GM18858 (cell line): Measurements from ENCODE around the gene MCOLN1.

Experiments used
- ATAC-seq: cut with Tn5 transposase; IDR thresholded peaks from one replicate; pipeline ENCODE4 v1.9.1; 2021; ENCODE audit not compliant: unreplicated experiment

The MCOLN1 gene

DNA sequence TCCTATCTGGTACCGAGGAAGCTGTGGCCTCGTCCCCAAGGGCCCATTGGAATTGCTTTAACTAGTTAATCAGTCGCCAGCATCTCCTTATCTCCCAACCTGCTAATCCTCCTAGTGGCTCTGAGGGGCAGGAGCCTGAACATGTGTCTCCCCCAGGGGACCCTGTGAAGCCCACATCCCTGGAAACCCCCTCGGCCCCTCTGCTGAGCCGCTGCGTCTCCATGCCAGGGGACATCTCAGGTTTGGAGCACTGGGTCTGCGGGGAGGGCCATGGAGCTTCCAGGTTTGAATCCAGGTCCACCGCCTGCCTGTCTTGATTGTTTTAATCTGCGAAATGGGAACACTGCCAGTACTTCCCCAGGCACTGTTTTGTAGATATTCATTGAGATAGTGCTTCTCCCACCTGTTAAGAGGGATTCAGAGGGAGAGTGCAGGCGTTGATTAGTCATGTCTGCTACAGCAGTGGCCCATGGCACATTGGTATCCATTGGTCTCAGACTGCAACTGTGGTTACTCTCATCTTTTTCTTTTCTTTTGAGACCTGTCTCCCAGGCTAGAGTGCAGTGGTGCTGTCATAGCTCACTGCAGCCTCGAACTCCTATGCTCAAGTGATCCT lies 19.5 kb downstream of the MCOLN1 start:
- ATAC-seq, result no peak

DNA sequence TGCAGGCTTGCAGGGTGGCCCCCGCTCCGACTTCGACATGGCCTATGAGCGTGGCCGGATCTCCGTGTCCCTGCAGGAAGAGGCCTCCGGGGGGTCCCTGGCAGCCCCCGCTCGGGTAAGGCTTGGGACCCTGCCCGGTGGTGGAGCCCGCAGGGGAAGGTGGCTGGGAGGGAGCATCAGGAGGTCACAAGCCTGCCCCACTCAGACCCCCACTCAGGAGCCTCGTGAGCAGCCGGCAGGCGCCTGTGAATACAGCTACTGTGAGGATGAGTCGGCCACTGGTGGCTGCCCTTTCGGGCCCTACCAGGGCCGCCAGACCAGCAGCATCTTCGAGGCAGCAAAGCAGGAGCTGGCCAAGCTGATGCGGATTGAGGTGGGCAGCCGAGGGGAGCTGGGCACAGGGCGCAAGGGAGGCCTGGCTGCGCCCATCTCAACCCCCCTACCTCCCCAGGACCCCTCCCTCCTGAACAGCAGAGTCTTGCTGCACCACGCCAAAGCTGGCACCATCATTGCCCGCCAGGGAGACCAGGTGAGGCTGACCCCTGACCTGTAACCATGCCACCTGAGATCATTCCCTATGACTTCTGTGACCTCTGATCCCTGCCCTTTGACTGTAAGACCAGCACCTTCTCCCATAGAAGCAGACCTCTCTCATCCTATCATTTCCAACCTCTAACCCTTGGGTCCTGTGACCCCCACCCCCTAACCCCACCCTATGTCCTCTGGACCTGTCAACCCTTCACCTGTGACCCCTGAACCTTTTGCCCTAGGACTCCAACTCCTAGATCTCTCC lies 20.3 kb downstream of the MCOLN1 start:
- ATAC-seq, result no peak

DNA sequence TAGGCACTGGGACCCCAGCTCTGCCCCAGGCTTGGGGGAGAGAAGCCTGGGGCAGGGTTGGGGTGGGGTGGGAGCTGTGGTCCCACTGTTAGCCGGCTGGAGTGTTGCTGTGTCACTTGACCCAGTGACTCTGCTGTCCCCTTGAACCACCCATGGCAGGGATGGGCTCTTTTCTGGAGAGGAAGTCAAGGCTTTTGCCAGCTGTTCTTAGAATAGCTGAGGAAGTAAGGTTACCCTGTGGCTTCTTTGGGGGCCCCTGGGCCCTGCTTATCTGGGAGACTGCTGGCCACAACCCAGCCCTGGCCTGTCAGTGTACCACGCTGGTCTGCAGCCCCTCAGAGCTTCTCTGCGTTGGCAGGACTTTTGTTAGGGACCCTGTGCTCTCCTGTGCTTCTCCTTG lies 22.2 kb downstream of the MCOLN1 start:
- no peak for ATAC-seq

- ATAC-seq, result no peak
These were observed 22.9 kb downstream of the MCOLN1 start for GRCh38 chr19:7545300-7545699.

DNA sequence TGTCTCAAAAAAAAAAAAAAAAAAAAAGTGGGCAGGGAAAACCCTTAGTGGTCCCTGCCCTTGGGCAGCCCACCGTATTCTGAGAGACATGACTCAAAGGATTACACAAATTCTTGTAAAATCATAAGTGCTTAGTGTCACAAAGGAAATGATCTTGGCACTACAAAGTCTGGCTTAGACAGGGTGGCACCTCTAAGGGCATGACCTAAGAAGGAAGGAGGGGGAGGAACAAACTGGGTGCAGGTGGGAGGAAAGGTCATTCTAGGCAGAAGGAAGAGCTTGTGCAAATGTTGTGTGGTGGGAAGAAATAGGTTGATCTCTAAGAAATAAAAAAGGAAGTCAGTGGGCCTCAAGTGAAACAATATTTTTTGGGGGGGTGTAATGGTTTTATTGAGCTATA lies 23.5 kb downstream of the MCOLN1 start:
- ATAC-seq, result no peak

GRCh38 chr19:7547159-7547558 lies 24.7 kb downstream of the MCOLN1 start:
- no peak for ATAC-seq

GRCh38 chr19:7549429-7550148 lies 27.2 kb downstream of the MCOLN1 start:
- ATAC-seq, result no peak

DNA sequence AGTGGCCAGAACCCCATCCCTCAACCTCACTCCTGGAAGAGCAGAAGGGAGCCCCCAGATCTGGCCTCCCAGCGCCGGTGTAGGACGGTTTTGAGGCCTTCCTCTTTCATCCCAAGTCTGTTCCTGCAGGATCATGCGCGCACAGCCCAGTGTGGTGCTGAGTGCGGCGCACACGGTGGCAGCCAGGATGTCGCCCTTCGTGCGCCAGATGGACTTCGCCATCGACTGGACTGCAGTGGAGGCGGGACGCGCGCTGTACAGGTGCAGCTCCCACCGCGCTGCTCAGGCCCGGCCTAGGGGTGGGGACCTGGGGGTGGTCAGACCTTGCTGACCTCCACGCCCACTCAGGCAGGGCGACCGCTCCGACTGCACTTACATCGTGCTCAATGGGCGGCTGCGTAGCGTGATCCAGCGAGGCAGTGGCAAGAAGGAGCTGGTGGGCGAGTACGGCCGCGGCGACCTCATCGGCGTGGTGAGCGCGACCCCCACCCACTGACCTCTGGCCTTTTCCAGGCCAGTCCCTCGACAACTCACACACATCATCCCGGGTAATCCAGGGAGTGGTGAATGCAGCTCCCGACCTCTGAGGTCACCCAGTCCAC lies 27.8 kb downstream of the MCOLN1 start:
- ATAC-seq, result no peak

DNA sequence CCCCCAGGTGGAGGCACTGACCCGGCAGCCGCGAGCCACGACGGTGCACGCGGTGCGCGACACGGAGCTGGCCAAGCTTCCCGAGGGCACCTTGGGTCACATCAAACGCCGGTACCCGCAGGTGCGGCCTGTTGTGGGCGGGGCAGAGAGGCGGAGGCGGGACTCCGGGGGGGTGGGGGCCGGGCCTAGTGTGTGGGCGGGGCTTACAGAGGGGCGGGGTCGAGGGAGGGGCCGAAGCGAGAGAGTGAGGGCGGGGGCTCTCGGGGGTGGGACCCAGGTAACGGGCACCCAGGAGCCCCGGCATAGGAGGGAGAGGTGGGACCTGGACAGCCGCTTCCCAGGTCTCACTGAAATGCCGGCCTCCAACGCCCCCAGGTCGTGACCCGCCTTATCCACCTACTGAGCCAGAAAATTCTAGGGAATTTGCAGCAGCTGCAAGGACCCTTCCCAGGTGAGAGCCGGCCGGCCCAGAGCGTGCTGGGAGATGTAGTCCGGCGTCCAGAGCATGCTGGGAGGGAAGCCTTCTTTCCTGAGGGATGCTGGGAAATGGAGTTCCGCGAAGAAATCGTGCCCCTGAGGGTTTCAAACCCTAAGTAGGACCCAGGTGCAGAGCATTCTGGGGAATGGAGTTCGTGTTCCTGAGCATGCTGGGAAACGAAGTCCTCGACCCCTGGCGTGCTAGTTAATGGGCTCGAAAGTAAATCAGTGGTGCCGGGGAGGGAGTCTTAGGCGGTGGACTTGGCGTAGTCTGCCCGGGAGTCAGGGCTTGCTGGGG lies 28.8 kb downstream of the MCOLN1 start:
- ATAC-seq, result no peak

DNA sequence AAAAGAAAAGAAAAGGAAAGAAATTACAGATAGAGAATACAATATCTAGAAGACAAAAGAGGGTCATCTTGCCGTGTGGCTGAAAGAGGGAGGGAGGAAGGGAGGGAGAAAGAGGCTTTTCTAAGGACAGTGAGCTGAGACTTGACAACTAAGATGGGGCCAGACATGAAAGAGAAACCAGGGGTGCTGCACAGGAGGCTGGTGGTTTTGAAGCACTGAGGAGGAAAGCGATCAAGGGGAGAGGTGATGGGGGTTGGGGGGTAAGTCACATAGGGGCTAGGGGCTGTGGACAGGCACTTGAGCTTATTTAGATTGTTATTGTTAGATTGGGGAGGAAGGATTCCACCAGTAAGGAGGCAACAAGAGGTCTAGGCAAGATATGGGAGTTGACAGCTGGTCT lies 30.4 kb downstream of the MCOLN1 start:
- no peak for ATAC-seq

DNA sequence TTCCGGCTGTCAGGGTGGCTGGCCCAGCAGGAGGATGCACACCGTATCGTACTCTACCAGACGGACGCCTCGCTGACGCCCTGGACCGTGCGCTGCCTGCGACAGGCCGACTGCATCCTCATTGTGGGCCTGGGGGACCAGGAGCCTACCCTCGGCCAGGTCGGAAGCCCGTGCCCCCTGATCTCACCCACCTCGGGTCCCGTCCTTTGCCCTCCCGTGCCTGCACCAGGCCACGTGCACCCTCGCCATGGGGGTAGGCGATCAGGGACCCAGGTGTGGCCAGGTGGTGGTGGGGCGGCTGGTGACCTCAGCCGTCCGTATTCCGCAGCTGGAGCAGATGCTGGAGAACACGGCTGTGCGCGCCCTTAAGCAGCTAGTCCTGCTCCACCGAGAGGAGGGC lies 32.1 kb downstream of the MCOLN1 start:
- ATAC-seq, result no peak

DNA sequence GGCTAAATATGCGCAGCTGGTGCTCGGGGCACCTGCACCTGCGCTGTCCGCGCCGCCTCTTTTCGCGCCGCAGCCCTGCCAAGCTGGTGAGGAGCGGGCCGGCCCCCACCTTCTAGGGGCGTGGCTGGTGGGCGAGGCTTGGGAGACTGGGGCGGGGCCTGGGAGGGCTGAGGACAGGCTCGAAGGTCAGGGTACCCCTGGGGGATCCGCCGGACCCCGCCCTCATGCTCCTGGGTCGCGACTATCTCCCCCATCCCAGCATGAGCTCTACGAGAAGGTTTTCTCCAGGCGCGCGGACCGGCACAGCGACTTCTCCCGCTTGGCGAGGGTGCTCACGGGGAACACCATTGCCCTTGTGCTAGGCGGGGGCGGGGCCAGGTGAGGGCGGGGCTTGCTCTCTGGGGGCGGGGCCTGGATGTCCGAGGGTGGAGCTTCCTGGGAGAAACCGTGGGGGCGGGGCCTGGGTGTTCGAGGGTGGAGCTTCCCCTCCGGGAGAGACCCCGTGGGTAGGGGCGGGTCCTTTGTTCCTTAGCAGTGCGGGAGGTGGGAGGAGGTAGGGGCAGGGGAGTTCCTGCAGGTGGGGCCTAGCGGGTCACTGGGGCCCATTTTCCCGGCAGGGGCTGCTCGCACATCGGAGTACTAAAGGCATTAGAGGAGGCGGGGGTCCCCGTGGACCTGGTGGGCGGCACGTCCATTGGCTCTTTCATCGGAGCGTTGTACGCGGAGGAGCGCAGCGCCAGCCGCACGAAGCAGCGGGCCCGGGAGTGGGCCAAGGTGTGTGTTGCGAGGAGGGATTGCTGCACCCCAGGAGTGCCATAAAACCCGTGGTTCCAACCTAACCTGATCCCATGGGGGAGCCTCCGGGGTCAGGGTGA lies 32.8 kb downstream of the MCOLN1 start:
- ATAC-seq, result no peak

DNA sequence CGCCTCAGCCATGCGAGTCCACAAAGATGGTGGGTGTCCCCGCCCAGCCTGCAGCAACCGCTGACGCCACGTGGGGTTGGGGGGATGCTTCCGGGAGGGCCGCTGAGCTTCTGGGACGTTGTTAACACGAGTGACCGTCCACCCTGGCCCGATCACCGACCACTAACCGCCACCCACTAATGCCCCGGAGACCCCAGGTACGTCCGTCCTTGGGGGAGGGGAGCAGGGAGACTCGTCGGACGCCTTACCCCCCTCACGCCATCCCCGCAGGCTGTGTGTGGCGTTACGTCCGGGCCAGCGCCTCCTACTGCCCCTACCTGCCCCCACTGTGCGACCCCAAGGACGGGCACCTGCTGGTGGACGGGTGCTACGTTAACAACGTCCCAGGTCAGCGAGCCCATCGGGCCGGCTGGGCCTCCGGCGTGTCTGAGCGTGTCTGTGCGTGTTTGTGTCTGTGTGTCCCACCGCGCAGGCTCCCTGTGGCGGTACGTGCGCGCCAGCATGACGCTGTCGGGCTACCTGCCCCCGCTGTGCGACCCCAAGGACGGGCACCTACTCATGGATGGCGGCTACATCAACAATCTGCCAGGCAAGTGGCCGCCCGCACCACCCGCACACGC lies 34.4 kb downstream of the MCOLN1 start:
- ATAC-seq, result no peak

DNA sequence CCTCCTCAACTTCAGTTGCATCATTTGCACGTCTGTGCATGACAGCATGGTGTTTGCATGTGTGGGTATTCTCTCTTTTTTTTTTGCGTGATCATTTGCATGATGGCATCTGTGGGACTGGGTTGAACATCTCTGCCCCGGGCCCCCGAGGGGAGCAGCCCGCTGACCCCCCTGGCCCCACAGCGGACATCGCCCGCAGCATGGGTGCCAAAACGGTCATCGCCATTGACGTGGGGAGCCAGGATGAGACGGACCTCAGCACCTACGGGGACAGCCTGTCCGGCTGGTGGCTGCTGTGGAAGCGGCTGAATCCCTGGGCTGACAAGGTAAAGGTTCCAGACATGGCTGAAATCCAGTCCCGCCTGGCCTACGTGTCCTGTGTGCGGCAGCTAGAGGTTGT lies 36.2 kb downstream of the MCOLN1 start:
- no peak for ATAC-seq

DNA sequence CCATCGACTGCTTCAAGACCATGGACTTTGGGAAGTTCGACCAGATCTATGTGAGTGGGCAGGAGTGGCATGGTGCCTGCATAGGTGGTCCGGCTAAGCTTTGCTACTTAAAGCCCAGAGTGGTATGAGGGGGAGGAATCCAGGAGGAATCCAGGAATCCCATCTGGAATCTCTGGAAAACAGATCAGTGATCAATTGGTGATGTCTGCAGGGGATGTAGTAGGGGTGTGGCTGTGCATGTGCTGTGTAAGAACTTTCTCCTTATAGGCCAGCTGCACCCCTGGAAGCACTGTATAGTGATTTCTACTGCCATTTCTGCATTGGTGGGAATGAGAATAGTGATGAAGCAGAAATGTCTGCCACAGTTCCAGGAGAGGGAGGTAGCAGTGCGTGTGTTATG lies 36.7 kb downstream of the MCOLN1 start:
- no peak for ATAC-seq

GRCh38 chr19:7560255-7560654 lies 37.8 kb downstream of the MCOLN1 start:
- ATAC-seq, result no peak

GRCh38 chr19:7561325-7561724 lies 38.9 kb downstream of the MCOLN1 start:
- ATAC-seq, result no peak

DNA sequence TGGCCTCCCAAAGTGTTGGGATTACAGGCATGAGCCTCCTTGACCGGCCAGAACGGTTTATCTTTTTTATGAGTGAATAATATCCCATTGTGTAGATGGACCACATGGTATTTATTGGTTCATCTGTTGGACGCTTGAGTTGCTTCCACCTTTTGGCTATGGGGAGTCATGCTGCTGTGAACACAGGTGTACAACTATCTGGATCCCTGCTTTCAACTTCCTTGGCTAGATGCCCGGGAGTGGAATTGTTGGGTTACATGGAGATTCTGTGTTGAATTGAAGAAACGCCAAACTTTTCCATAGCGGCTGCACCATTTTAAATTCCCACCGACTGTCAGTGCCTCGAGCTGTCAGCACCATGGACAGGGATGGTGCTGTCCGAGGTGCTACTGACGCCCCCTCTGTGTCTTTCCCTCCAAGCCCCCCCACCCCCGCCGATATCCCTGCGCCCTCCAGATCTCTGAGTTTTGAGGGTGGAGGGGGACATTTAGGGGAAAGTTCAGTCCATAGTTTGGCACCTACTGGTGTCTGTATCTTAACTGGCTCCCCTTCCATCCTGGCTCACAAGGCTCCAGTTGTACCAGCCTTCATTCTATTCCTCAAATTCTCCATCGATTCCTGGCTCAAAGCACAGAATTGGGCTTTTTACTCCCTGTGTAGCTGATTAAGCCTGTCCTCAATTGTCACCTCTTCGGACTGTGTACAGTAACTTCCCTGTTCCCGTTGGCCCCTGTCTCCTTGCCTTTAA lies 40.4 kb downstream of the MCOLN1 start:
- ATAC-seq, result no peak

DNA sequence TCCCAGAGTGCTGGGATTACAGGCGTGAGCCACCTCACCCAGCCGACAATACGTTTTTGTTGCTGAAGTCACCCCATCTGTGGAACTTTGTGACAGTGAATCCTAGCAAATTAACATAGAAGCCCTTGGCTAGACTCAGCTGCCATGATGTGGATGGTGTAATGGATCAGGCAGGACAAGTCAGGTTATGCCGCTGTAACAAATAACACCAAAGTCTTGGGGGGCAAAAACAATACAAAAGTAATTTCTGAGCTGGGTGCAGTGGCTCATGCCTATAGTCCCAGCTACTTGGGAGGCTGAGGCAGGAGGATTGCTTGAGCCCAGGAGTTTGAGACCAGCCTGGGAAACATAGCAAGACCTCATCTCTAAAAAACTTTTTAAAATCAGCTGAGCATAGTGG lies 42.4 kb downstream of the MCOLN1 start:
- no peak for ATAC-seq
